Gastrocnemius medialis (tissue), 4 donors: ENCODE measurements around the gene ABCB6. TPM values are rescaled to one million over a fixed set of nuclear protein-coding genes. Genes with fewer than 3 reads are reported as not detected.

ENCODE experiments used
- total RNA-seq, 4 donors: library from RNA; depleted of rRNA; stranded (reverse); fragments of >200 nt; gene quantifications; one replicate each; pipeline versions ENCODE4 v1.1.0 to v1.2.3, GENCODE V29; 2016

The ABCB6 gene
- total RNA-seq, 4 donors from 2014 or later = 15.0 to 45.8 (median 31.8) TPM

Other genes starting within 250 kb of the ABCB6 start
- not detected for gene FEV, start 233.8 kb downstream of the ABCB6 start, total RNA-seq
- not detected for gene CRYBA2, start 225.5 kb downstream of the ABCB6 start, total RNA-seq
- under 1 TPM in 1 of 4 donors, not detected in 3; 0.09 TPM for gene CFAP65, start 177.4 kb downstream of the ABCB6 start, total RNA-seq
- gene IHH, start 158.0 kb downstream of the ABCB6 start, total RNA-seq = under 1 TPM in 1 of 4 donors, not detected in 3; 0.27 TPM
- gene NHEJ1, start 58.1 kb downstream of the ABCB6 start, total RNA-seq = 10 to 100 TPM; 24.5 to 39.0 (median 26.4) TPM
- 1 to 10 TPM in 1 of 4 donors, under 1 TPM in 1, not detected in 2; 0.11 to 1.5 TPM for gene SLC23A3, start 48.9 kb downstream of the ABCB6 start, total RNA-seq
- gene CNPPD1, start 42.0 kb downstream of the ABCB6 start, total RNA-seq = 100 to 1,000 TPM in 1 of 4 donors, 10 to 100 TPM in 3; 53.5 to 114 (median 55.9) TPM
- 10 to 100 TPM; 39.8 to 57.2 (median 44.9) TPM for gene RETREG2, start 40.7 kb downstream of the ABCB6 start, total RNA-seq
- 10 to 100 TPM; 33.2 to 60.8 (median 41.2) TPM for gene ZFAND2B, start 12.2 kb downstream of the ABCB6 start, total RNA-seq
- gene ATG9A, start 10.7 kb upstream of the ABCB6 start, total RNA-seq = 100 to 1,000 TPM; 111 to 208 (median 176) TPM
- gene ANKZF1, start 10.8 kb upstream of the ABCB6 start, total RNA-seq = 10 to 100 TPM; 13.0 to 23.0 (median 19.1) TPM
- 1 to 10 TPM; 1.0 to 3.6 (median 1.3) TPM for gene GLB1L, start 26.5 kb upstream of the ABCB6 start, total RNA-seq
- gene STK16, start 26.5 kb upstream of the ABCB6 start, total RNA-seq = 10 to 100 TPM in 3 of 4 donors, 1 to 10 TPM in 1; 4.4 to 19.3 (median 14.2) TPM
- gene TUBA4B, start 34.3 kb upstream of the ABCB6 start, total RNA-seq = not detected
- gene TUBA4A, start 35.0 kb upstream of the ABCB6 start, total RNA-seq = 100 to 1,000 TPM; 351 to 797 (median 386) TPM
- 10 to 100 TPM; 58.6 to 76.5 (median 71.8) TPM for gene DNAJB2, start 60.4 kb upstream of the ABCB6 start, total RNA-seq
- gene PTPRN, start 90.4 kb upstream of the ABCB6 start, total RNA-seq = not detected
- not detected for gene RESP18, start 113.8 kb upstream of the ABCB6 start, total RNA-seq
- gene DNPEP, start 169.0 kb upstream of the ABCB6 start, total RNA-seq = 100 to 1,000 TPM in 1 of 4 donors, 10 to 100 TPM in 3; 56.0 to 147 (median 65.3) TPM
- gene DES, start 199.4 kb upstream of the ABCB6 start, total RNA-seq = over 10,000 TPM; 19,008 to 28,635 (median 23,575) TPM
- gene SPEG, start 215.9 kb upstream of the ABCB6 start, total RNA-seq = 100 to 1,000 TPM; 104 to 387 (median 222) TPM